Erythroblast (primary cell): ENCODE measurements around the gene ITPK1.

Experiments
- GATA1 ChIP-seq: IDR thresholded peaks from 2 replicates; pipeline ENCODE4 v1.6.1; 2011; ENCODE audit warnings: low read depth, mild to moderate bottlenecking, control low read depth, low read length, moderate library complexity
- POLR2A ChIP-seq: IDR thresholded peaks from 2 replicates; pipeline ENCODE4 v1.6.1; 2011; ENCODE audit warnings: mild to moderate bottlenecking, low read length

GRCh38 chr14:93063393-93063792 lies 52.3 kb downstream of the ITPK1 start:
- no peak for TF ChIP-seq POLR2A
- TF ChIP-seq GATA1, result no peak
